Measurements from ENCODE around the gene ADAP2. TPM values are rescaled to one million over a fixed set of nuclear protein-coding genes. Genes with fewer than 3 reads are reported as not detected.

ADAP2 gene, protein sequence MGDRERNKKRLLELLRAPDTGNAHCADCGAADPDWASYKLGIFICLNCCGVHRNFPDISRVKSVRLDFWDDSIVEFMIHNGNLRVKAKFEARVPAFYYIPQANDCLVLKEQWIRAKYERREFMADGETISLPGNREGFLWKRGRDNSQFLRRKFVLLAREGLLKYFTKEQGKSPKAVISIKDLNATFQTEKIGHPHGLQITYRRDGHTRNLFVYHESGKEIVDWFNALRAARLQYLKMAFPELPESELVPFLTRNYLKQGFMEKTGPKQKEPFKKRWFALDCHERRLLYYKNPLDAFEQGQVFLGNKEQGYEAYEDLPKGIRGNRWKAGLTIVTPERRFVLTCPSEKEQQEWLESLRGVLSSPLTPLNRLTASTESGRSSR
- 3.4 and 19.6 TPM in 2 replicates for total RNA-seq

- peak; percentile 13 for DNase-seq (ENCODE audit: low read depth)
- no peak for FAIRE-seq
- Histone ChIP-seq H3K27me3 (ENCODE audit: control insufficient read depth, insufficient read depth, low read length) (peaks cover 11% of the 10 kb centered on the region), H3K4me3 (ENCODE audit: low read depth, low read length) (peak within 1 kb of the TSS; percentile 43), H3K36me3 (ENCODE audit: control insufficient read depth, insufficient read depth, low read length) (no peaks in the 10 kb centered on the region)
- TF ChIP-seq CTCF (IDR thresholded peaks at IDR 0.05; ENCODE audit: insufficient read depth, low read length, severe bottlenecking), result no peak
Measured at GRCh38 chr17:30921544-30922196, at the start of gene ADAP2. Gene ADAP2 (plus strand): TSS chr17:30921945. CDS start chr17:30922015, 70 bp downstream.

- no peak for FAIRE-seq
- H3K36me3 ChIP-seq (ENCODE audit: control insufficient read depth, insufficient read depth, low read length), result no peaks in the 10 kb centered on the region
- no peak overlapping the region for H3K4me3 ChIP-seq (ENCODE audit: low read depth, low read length)
- H3K27me3 ChIP-seq (ENCODE audit: control insufficient read depth, insufficient read depth, low read length), result no peaks in the 10 kb centered on the region
- DNase-seq (ENCODE audit: low read depth), result no peak
- TF ChIP-seq CTCF (IDR thresholded peaks at IDR 0.05; ENCODE audit: insufficient read depth, low read length, severe bottlenecking), result no peak
Measured at GRCh38 chr17:30886187-30886586, 35.6 kb upstream of the ADAP2 start.

DNA sequence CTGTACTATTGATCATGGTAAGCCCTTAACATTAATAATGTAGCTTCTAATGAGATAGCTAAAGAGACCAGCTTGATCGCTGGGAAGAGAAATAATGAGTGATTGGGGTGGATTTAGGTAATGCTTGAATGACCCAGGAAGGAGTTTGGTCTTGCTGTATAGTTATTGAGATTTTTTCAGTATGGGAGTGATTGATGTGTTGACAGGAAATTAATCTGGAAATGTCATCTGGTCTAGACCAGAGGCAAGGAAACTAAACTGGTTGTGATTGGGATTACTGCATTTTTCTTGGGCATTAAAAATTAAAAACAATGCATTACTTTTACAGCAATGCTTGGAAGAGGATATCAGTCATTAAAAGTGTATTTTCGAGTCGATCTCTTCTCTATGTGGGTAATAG is 27.5 kb upstream of the ADAP2 start:
- DNase-seq (ENCODE audit: low read depth), result no peak
- Histone ChIP-seq H3K36me3 (ENCODE audit: control insufficient read depth, insufficient read depth, low read length) (no peaks in the 10 kb centered on the region), H3K27me3 (ENCODE audit: control insufficient read depth, insufficient read depth, low read length) (no peaks in the 10 kb centered on the region)

GRCh38 chr17:30897311-30897710 is 24.4 kb upstream of the ADAP2 start:
- Histone ChIP-seq H3K36me3 (ENCODE audit: control insufficient read depth, insufficient read depth, low read length) (peaks cover 2% of the 10 kb centered on the region), H3K27me3 (ENCODE audit: control insufficient read depth, insufficient read depth, low read length) (no peaks in the 10 kb centered on the region), H3K4me3 (ENCODE audit: low read depth, low read length) (no peak overlapping the region)
- DNase-seq (ENCODE audit: low read depth), result no peak
- no peak for TF ChIP-seq CTCF (IDR thresholded peaks at IDR 0.05; ENCODE audit: insufficient read depth, low read length, severe bottlenecking)
- no peak for FAIRE-seq

More for the DNA sequence above, 27.5 kb upstream of the ADAP2 start:
- TF ChIP-seq CTCF (IDR thresholded peaks at IDR 0.05; ENCODE audit: insufficient read depth, low read length, severe bottlenecking), result no peak
- no peak overlapping the region for H3K4me3 ChIP-seq (ENCODE audit: low read depth, low read length)
- no peak for FAIRE-seq

- peak; percentile 6 for DNase-seq (ENCODE audit: low read depth)
- TF ChIP-seq CTCF (IDR thresholded peaks at IDR 0.05; ENCODE audit: insufficient read depth, low read length, severe bottlenecking), result no peak
- Histone ChIP-seq H3K27me3 (ENCODE audit: control insufficient read depth, insufficient read depth, low read length) (no peaks in the 10 kb centered on the region), H3K36me3 (ENCODE audit: control insufficient read depth, insufficient read depth, low read length) (peaks cover 4% of the 10 kb centered on the region), H3K4me3 (ENCODE audit: low read depth, low read length) (peak overlapping the region; percentile 81)
- no peak for FAIRE-seq
Measured at GRCh38 chr17:30905742-30906100, 16.0 kb upstream of the ADAP2 start.

All from bronchial epithelial cell (primary cell).